ENCODE results near the gene METTL1. TPM values are rescaled to one million over a fixed set of nuclear protein-coding genes. Genes with fewer than 3 reads are reported as not detected.

Gene METTL1
- total and polyA plus RNA-seq, 9 of the 15 experiments (the other 6 are each of a cell fraction or from before 2014, with no cell fraction given): 12.6 to 65.9 (median 39.2) TPM

- POLR2A ChIA-PET: interaction anchor here (0.9 to 1.2 kb wide), 3 partner anchors 31 to 93 kb away, joined by 3 to 4 read pairs (median 3); partner anchors contain the start of genes AVIL and OS9
Observed at GRCh38 chr12:57724936-57725740, 46.8 kb downstream of the METTL1 start.

More at GRCh38 chr12:57724936-57725740, 46.8 kb downstream of the METTL1 start:
- CTCF ChIA-PET (ENCODE audit: low intra/inter-chr PET ratio): no interaction called here
- Histone ChIP-seq H3K79me2 (ENCODE audit: control insufficient read depth, insufficient read depth, low read length) (no peaks in the 10 kb centered on the region), H4K20me1 (replicated peaks; ENCODE audit: control insufficient read depth, insufficient read depth, low read length) (no peaks in the 10 kb centered on the region; the same call in 1 of the 2 replicates), H3K4me1 (replicated peaks in 1 of 2; ENCODE audit: control insufficient read depth in 2 of 2, insufficient read depth in 2 of 2, low read length in 2 of 2) (peaks cover 0 to 20% of the 10 kb centered on the region in 2 experiments; a peak in 2 of 5 replicates), H3K4me3 (no peak overlapping the region), H3K27ac (ENCODE audit: extremely low read depth, low read depth, low read length) (no peak overlapping the region), H3K27me3 (ENCODE audit: control insufficient read depth in 2 of 2, insufficient read depth in 2 of 2, low read length in 2 of 2) (peaks cover 5 to 9% of the 10 kb centered on the region in 2 experiments; a peak in 4 of 5 replicates), H3K9ac (ENCODE audit: insufficient read depth in 1 of 2, low read depth in 2 of 2, low read length in 2 of 2) (no peak overlapping the region), H3K9me1 (ENCODE audit: control insufficient read depth, insufficient read depth, low read length) (no peaks in the 10 kb centered on the region), H3K36me3 (ENCODE audit: control insufficient read depth, insufficient read depth, low read length) (peaks cover 9% of the 10 kb centered on the region; the same call in 1 of the 3 replicates), H2AFZ (ENCODE audit: low read depth, low read length) (no peak overlapping the region), H3K4me2 (ENCODE audit: insufficient read depth, low read length) (no peak overlapping the region), H3K9me3 (replicated peaks; ENCODE audit: control insufficient read depth, insufficient read depth, low read depth, low read length) (no peaks in the 10 kb centered on the region; the same call in 1 of the 2 replicates)
- no peak for ATAC-seq
- 8% methylated on average over 7 of the region's 11 CpGs for WGBS (ENCODE audit: insufficient coverage, low coverage, missing lambda C conversion rate)
- TF ChIP-seq C11orf30 (IDR thresholded peaks at IDR 0.05; ENCODE audit: low read depth) (no peak), SPI1 (IDR thresholded peaks at IDR 0.05; ENCODE audit: borderline replicate concordance, low read depth, low read length) (peak; percentile 61; the same call in 1 of the 2 replicates), TCF15 (CRISPR knock-in tag; IDR thresholded peaks at IDR 0.05) (no peak)
- no peak for FAIRE-seq
- in situ Hi-C loops (cut with MboI) (no loop called here), intact Hi-C loops (cut with micrococcal nuclease) (no loop called here)
- DNase-seq (ENCODE audit: extremely low read depth in 1 of 4, low spot score in 3 of 4): no peak
- no TSS peak for BruUV-seq (replicated peaks)

Measured in K562 (cell line).